ENCODE data around the gene CFAP45. TPM values are rescaled to one million over a fixed set of nuclear protein-coding genes. Genes with fewer than 3 reads are reported as not detected.
"Not testable (repeated sequence)": the region's sequence is repeated elsewhere in the genome, so short reads cannot be mapped to it uniquely, and the experiment has no call there.

CFAP45 gene
- total RNA-seq, 1 experiment from 2014 or later, result not detected

DNA sequence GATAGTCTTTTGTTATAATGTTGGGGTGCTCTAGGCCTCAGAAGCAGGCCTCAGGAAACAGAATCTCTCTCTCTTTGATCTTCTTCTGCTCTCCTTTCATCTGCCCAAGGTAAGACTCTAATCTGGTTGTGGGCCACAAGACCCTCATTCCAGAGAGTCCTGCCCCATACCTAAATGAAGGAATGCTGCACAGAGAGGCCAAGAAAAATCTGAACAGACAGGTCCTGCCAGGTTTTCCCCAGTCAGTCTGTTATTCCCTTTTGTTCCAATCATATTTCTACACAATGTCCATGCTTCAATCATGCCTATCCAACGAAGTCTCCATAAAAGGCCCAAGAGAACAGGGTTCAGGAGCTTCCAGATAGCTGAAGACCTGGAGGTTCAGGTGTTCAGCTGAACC is 7.0 kb upstream of the CFAP45 start:
- DNase-seq (ENCODE audit: low spot score), result peak; percentile 45

- DNase-seq (ENCODE audit: low spot score), result not testable (repeated sequence)
These were observed 4.1 kb upstream of the CFAP45 start for GRCh38 chr1:159904036-159904435.

- DNase-seq (ENCODE audit: low spot score), result no peak
These were observed 2.6 kb upstream of the CFAP45 start for GRCh38 chr1:159902541-159902940.

GRCh38 chr1:159900755-159901360 is 893 bp upstream of the CFAP45 start:
- no peak for DNase-seq (ENCODE audit: low spot score)

- not testable (repeated sequence) for DNase-seq (ENCODE audit: low spot score)
These were observed 331 bp downstream of the CFAP45 start for GRCh38 chr1:159899634-159900033.

- no peak for DNase-seq (ENCODE audit: low spot score)
These were observed 1.4 kb downstream of the CFAP45 start for GRCh38 chr1:159898527-159898926.

GRCh38 chr1:159897962-159898361 is 2.0 kb downstream of the CFAP45 start:
- no peak for DNase-seq (ENCODE audit: low spot score)

- no peak for DNase-seq (ENCODE audit: low spot score)
These were observed 3.4 kb downstream of the CFAP45 start for GRCh38 chr1:159896546-159896930.

GRCh38 chr1:159895836-159896545 is 4.0 kb downstream of the CFAP45 start:
- DNase-seq (ENCODE audit: low spot score), result no peak

DNA sequence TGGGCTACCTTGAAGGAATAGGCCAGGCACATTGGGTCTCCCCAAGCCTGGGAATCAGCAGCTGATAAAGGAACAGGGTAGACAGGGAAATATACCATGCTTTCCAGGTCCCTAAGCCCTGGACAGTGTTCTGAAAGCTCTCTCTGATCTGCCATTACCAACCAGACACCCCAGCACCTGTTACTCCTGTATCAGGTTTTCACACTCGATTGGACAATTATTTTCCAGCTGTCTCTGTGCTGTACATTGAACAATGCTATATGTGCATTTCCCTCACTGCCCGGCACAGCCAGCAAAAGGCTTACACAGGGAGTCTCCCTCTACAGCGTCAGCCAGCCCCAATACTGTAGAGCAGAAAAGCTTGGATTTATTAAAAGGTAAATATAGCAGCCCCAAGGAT is 4.7 kb downstream of the CFAP45 start:
- DNase-seq (ENCODE audit: low spot score), result no peak

- DNase-seq (ENCODE audit: low spot score), result peak; percentile 46
These were observed 7.0 kb downstream of the CFAP45 start for GRCh38 chr1:159892944-159893343.

DNA sequence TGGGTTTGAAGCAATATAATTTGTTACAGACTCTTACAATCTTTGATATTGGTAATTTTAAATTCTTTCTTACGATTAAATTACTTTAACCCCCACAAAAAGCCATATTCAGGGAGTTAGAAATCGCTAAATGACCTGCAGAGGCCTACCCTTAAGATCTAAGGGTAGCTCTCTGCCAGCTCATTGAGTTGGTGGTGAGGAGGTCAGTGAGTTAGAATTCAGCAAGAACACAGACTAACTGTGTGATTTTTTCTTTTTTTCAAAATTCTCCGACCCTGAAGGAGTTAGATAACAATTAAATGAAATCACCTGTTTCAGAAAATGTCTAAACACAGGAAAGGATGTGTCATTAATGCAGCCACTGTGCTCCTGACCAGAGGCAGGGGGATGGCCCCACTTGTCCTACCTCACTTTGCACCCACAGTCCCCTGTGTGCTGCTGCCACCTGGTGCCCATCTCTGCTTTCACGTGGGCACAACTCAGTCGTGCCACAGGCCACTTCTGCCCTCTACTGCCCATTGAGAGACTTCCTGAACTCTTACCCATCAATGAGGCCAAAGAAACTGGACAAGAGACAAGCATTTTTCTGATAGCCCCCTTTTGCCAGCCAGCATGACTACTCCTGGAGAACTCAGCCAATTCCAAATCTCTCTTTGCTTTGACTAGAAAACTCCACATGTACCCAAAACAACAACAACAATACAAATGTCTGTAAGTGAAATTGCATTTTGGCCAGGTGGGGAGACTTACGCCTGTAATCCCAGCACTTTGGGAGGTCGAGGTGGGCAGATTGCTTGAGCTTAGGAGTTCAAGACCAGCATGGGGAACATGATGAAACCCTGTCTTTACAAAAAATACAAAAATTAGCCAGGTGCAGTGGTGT is 8.4 kb downstream of the CFAP45 start:
- DNase-seq (ENCODE audit: low spot score), result peak; percentile 96

DNA sequence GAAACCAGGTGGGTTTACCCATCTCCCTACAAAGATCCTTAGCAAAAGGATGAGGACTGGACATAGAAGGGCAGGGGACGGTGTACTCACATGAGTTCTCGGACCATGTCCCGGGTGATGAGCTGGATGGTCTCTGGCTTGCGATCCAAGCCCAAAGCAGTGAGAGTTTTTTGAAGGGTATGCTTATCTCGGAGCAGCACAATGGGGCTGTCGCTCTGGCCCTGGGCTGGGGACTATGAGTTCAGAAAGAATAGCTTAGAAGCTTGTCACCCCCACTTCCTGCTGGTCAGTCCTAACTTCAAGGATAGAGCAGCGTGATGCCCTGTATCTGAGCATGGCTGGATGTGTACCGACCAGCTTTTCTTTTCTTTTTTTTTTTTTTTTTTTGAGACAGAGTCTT is 9.6 kb downstream of the CFAP45 start:
- DNase-seq (ENCODE audit: low spot score), result no peak

DNA sequence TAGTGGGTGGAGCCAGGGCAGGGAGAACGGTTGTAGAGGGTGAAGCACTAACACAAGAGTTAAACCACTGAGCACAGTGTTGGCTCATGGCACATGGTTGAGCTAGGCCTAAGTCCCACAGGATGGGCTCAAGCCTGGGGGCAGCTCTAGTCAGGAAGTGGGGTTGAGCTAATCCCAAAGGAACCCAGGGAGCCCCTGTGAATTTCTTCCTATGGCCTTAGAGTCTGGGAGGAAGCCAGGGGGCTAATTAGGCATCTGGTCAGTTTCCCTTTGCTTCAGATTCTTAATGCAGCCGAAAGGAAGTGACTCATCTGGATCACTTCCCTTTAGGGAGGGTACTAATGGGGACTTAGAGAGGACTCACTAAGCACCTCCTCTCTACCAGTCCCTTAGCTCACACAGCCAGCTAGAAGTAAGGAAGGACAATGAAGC is 10.1 kb downstream of the CFAP45 start:
- peak; percentile 62 for DNase-seq (ENCODE audit: low spot score)

DNA sequence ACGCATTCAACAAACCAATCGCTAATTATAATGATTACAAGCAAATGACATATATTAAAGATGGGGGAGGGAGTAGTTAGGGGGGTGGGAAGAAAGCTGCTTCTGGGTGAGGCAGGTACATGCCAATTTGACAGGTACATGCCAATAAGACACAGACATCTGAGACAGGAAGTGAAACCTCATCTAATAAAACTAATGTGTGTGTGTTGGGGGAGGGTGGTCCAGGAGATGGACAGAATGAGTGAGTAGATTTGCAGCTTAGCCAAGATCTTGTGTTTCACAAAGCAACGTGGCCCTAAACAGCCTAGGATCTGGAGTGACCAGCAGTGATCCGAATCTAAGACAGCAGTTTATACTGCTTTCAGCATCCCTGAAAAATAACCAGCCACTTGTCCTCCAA is 10.8 kb downstream of the CFAP45 start:
- DNase-seq (ENCODE audit: low spot score), result no peak

DNA sequence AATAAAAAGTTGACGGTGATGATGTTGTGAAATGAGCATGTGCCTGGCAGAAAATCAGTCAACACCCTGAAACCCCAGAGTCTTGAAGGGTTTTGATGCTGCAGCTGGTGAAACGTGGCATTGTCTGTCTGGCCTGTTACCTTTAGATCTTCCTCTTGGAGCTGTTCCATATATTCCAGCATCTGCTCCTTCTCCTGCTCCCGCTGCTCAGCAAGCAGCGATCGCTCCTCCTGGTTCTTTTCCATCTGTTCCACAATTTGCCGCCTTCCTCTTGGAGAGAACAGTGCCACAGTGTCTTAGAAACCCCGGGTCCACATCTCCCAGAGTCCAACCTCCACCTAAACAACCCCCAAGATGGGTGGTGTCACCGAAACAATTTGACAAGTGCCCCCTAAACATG is 15.7 kb downstream of the CFAP45 start:
- no peak for DNase-seq (ENCODE audit: low spot score)

GRCh38 chr1:159883134-159883533 is 16.8 kb downstream of the CFAP45 start:
- DNase-seq (ENCODE audit: low spot score), result no peak

DNA sequence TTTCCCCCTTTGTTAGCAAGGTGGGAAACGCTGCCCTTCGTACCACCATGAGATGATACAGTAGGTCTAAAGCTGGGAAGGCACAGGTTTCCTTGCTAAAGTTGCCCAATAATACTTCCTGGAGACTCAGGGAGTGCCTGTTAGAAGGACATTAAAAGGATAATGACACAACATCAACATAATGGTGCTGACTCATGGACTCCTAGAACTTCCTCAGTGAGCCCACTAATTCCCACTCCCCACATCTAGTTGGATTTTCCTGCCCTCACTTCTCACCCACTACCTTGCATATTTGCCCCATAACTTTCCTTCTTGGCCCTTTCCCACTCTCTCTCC is 17.5 kb downstream of the CFAP45 start:
- DNase-seq (ENCODE audit: low spot score), result peak; percentile 41

- peak; percentile 99 for DNase-seq (ENCODE audit: low spot score)
These were observed 18.1 kb downstream of the CFAP45 start for GRCh38 chr1:159881622-159882526.

- DNase-seq (ENCODE audit: low spot score), result no peak
These were observed 19.5 kb downstream of the CFAP45 start for GRCh38 chr1:159880430-159880829.

GRCh38 chr1:159879977-159880376 is 20.0 kb downstream of the CFAP45 start:
- DNase-seq (ENCODE audit: low spot score), result no peak

DNA sequence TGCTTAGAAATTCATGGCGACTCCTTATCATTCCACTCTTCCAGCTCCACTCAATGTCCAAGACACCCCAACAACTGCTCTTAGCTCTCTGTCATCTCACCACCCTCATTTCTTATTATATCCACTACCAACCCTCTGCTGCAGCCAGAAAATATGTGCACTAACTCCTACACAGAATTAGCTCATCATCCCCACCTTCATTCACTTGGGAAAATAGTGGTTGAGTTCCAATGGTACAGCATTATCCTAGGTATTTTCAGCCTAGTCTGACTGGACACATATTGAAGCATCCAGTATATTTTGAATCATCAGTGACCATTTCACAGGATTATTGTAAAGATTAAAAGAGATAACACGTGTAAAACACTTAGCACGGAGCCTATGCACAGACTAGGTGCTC is 20.8 kb downstream of the CFAP45 start:
- no peak for DNase-seq (ENCODE audit: low spot score)
